GM21423 (cell line): Measurements from ENCODE around the gene ZNF503.

Source experiments
- ATAC-seq: cut with Tn5 transposase; IDR thresholded peaks from one replicate; pipeline ENCODE4 v1.9.1; 2021; ENCODE audit warnings: mild to moderate bottlenecking, moderate library complexity; ENCODE audit not compliant: unreplicated experiment

The ZNF503 gene

DNA sequence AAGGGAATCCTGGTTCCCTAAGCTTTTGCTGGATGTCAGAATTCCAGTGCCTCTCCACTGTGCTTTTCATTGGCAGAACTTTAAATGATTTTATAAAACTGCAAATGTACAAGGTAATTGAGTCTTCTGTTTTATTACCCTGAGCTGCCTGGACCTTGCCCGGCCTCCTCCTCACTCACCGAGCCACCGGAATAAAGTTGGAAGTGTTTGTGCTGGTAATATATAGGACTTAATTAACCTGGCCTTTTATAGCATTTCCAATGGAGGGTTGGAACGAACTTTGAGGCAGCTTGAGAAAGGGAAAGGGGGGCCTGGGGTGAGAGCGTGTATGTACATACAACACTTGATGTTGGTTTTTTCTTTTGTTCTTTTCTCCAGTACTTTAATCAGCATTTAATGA is 43.4 kb downstream of the ZNF503 start:
- ATAC-seq, result no peak

GRCh38 chr10:75357500-75357899 is 44.1 kb downstream of the ZNF503 start:
- ATAC-seq, result no peak

GRCh38 chr10:75356484-75356883 is 45.1 kb downstream of the ZNF503 start:
- ATAC-seq, result no peak

GRCh38 chr10:75355706-75356105 is 45.9 kb downstream of the ZNF503 start:
- ATAC-seq, result no peak

DNA sequence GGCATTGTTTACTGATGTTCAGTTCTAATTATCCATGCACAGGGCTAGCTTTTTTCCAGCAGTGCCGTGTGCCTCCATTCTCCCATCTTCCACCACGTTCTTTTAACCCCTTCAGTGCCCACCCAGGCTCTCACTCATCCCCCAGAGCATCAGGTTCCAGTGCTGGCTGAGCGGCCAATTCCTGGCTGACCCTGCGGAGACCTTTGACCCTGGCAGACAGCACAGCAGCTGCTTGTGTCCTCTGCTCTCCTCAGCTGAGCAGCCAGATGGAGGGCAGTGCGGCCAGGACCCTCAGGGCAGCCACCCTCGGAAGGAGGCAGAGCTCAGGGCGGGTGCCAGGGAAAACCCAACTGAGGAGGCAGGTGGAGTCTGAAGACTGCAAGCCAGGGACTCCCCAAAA is 48.4 kb downstream of the ZNF503 start:
- no peak for ATAC-seq

DNA sequence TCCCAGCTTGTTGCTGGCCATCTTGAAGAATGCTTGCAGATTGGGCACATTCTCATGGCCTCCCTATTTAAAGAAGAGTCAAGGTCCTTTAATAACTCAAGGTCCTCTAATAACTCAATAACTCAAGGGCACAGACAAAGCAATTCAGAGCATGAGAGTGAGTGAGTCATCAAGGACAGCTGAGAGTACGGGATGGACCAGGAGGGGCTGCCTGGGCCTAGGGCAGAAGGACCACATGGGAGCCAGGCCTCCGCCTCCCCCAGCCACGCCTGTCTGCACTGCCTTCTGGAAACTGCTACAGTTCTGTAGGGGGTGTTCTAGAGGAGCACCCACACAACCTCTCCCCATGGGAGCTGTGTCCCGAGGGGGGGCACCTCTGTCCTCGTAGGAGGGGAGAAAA is 48.9 kb downstream of the ZNF503 start:
- ATAC-seq, result no peak

GRCh38 chr10:75351637-75352036 is 49.9 kb downstream of the ZNF503 start:
- ATAC-seq, result no peak

DNA sequence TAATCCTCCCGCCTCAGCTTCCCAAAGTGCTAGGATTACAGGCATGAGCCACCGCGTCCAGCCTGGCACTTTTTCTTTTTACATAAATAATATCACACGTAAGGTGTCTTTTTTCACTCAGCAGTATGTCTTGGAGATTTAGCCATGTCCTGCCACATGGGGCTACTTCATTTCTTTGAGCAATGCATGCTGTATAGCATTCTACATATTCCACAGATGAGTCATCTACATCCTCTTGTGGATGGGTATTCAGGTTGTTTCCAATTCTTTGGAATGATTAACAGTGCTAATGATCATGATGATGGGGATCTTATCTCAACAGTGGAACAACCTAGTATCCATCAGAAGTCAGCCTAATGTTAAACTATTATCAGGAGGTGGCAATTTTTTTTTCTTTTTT is 50.8 kb downstream of the ZNF503 start:
- ATAC-seq, result no peak
